KOPT-K1 (cell line): ENCODE data around the gene C14orf39.
A peak's percentile ranks its signal among the peaks of the same experiment; 100 is the strongest.

Experiments
- H3K27ac ChIP-seq: fragments of 200-600 bp; sonication (generic); 2 replicates; pipeline ENCODE4 v1.5.1; 2016; ENCODE audit warnings: antibody characterized with exemption, mild to moderate bottlenecking, low read depth, low read length; ENCODE audit not compliant: poor library complexity, severe bottlenecking
- H3K36me3 ChIP-seq: fragments of 200-600 bp; sonication (generic); 2 replicates; pipeline ENCODE4 v1.5.1; 2017; ENCODE audit warnings: antibody characterized with exemption, mild to moderate bottlenecking, low read length, moderate library complexity; ENCODE audit not compliant: insufficient read depth
- H3K9me3 ChIP-seq: fragments of 200-600 bp; sonication (generic); 2 replicates; pipeline ENCODE4 v1.5.1; 2017; ENCODE audit warnings: antibody characterized with exemption, low read length, mild to moderate bottlenecking; ENCODE audit not compliant: insufficient read depth, poor library complexity, severe bottlenecking

C14orf39 gene

GRCh38 chr14:60485598-60486251 is at the start of gene C14orf39:
TSS of gene C14orf39 (minus strand) at chr14:60486063. CDS start at chr14:60485078, 985 bp downstream.
- Histone ChIP-seq H3K9me3 (peaks cover 2% of the 10 kb centered on the region), H3K27ac (peak within 1 kb of the TSS; percentile 84)

GRCh38 chr14:60532442-60532841 is 46.6 kb upstream of the C14orf39 start:
- no peaks in the 10 kb centered on the region for H3K9me3 ChIP-seq
- no peak overlapping the region for H3K27ac ChIP-seq
- no peaks in the 10 kb centered on the region for H3K36me3 ChIP-seq

More at GRCh38 chr14:60485598-60486251, at the start of gene C14orf39:
- H3K36me3 ChIP-seq: 0 out of 2 replicates have a peak, but pooled peaks cover 2% of the 10 kb centered on the region

GRCh38 chr14:60515511-60516289 is 29.8 kb upstream of the C14orf39 start:
- no peak overlapping the region for H3K27ac ChIP-seq
- peaks cover 20% of the 10 kb centered on the region for H3K9me3 ChIP-seq
- H3K36me3 ChIP-seq: no peaks in the 10 kb centered on the region

- Histone ChIP-seq H3K27ac (no peak overlapping the region), H3K36me3 (no peaks in the 10 kb centered on the region), H3K9me3 (peaks cover 27% of the 10 kb centered on the region)
Measured at GRCh38 chr14:60514741-60515491, 29.1 kb upstream of the C14orf39 start.

GRCh38 chr14:60514378-60514740 is 28.5 kb upstream of the C14orf39 start:
- Histone ChIP-seq H3K36me3 (no peaks in the 10 kb centered on the region), H3K9me3 (peaks cover 32% of the 10 kb centered on the region), H3K27ac (no peak overlapping the region)

- Histone ChIP-seq H3K9me3 (peaks cover 38% of the 10 kb centered on the region), H3K36me3 (no peaks in the 10 kb centered on the region), H3K27ac (no peak overlapping the region)
Measured at GRCh38 chr14:60512973-60513571, 27.2 kb upstream of the C14orf39 start.

- no peak overlapping the region for H3K27ac ChIP-seq
- H3K9me3 ChIP-seq: peaks cover 38% of the 10 kb centered on the region
- no peaks in the 10 kb centered on the region for H3K36me3 ChIP-seq
Measured at GRCh38 chr14:60512126-60512525, 26.3 kb upstream of the C14orf39 start.

GRCh38 chr14:60510951-60511599 is 25.2 kb upstream of the C14orf39 start:
- H3K9me3 ChIP-seq: peaks cover 35% of the 10 kb centered on the region
- H3K27ac ChIP-seq: no peak overlapping the region
- H3K36me3 ChIP-seq: no peaks in the 10 kb centered on the region

GRCh38 chr14:60510254-60510950 is 24.5 kb upstream of the C14orf39 start:
- Histone ChIP-seq H3K36me3 (no peaks in the 10 kb centered on the region), H3K27ac (no peak overlapping the region), H3K9me3 (peaks cover 29% of the 10 kb centered on the region)

GRCh38 chr14:60509438-60510253 is 23.8 kb upstream of the C14orf39 start:
- no peaks in the 10 kb centered on the region for H3K36me3 ChIP-seq
- H3K27ac ChIP-seq: no peak overlapping the region
- H3K9me3 ChIP-seq: peaks cover 25% of the 10 kb centered on the region

GRCh38 chr14:60508707-60509437 is 23.0 kb upstream of the C14orf39 start, which contains the start of gene SIX6:
TSS of gene SIX6 (plus strand) at chr14:60509146. CDS start at chr14:60509399, 253 bp downstream.
- Histone ChIP-seq H3K9me3 (peaks cover 25% of the 10 kb centered on the region), H3K36me3 (no peaks in the 10 kb centered on the region), H3K27ac (no peak within 1 kb of the TSS)

GRCh38 chr14:60508363-60508706 is 22.5 kb upstream of the C14orf39 start:
- Histone ChIP-seq H3K27ac (no peak overlapping the region), H3K9me3 (peaks cover 25% of the 10 kb centered on the region), H3K36me3 (no peaks in the 10 kb centered on the region)
